Adrenal gland (tissue), 12 donors: ENCODE data around the gene GABRQ. TPM values are rescaled to one million over a fixed set of nuclear protein-coding genes. Genes with fewer than 3 reads are reported as not detected.

Experiments used
- DNase-seq, 7 donors: peaks; one replicate each; pipeline ENCODE4 v3.0.0-alpha.2; 2019 to 2020
- H3K27ac ChIP-seq, 5 donors: fragments of 200-600 bp; sonication (generic) in 4 of 5; 1 replicate in 3 of 5; 2 replicates in 2 of 5; pipeline versions ENCODE4 v1.5.1 to v1.8.0; 2016 to 2020; ENCODE audit warnings: mild to moderate bottlenecking in 1 of 5
- H3K27me3 ChIP-seq: fragments of 200-600 bp; 2 replicates; pipeline ENCODE4 v1.8.0; 2021
- H3K36me3 ChIP-seq, 2 donors: fragments of 200-600 bp; replicated peaks in 1 of 2; 1 replicate in 1 of 2; 2 replicates in 1 of 2; pipeline versions ENCODE4 v1.5.1 to v1.8.0; 2018 to 2022
- H3K4me1 ChIP-seq, 2 donors: fragments of 200-600 bp; replicated peaks in 1 of 2; 1 replicate in 1 of 2; 2 replicates in 1 of 2; pipeline versions ENCODE4 v1.5.1 to v1.8.0; 2018 to 2021
- H3K4me3 ChIP-seq, 4 donors: fragments of 200-600 bp; sonication (generic) in 3 of 4; one replicate each; pipeline ENCODE4 v1.5.1; 2016 to 2018
- H3K9me3 ChIP-seq, 3 donors: fragments of 200-600 bp; sonication (generic) in 1 of 3; replicated peaks in 1 of 3; 1 replicate in 2 of 3; 2 replicates in 1 of 3; pipeline versions ENCODE4 v1.5.1 to v1.8.0; 2016 to 2021
- CTCF ChIP-seq, 6 experiments: fragments of 450-650 bp in 4 of 6; fragments of 200-600 bp in 2 of 6; sonication (generic) in 1 of 6; IDR thresholded peaks; 1 replicate in 5 of 6; 2 replicates in 1 of 6; pipeline versions ENCODE4 v1.5.1 to v1.8.0; 2016 to 2021; ENCODE audit warnings: antibody characterized with exemption in 6 of 6, mild to moderate bottlenecking in 2 of 6, moderate library complexity in 1 of 6
- POLR2A ChIP-seq, 2 donors: fragments of 450-650 bp; IDR thresholded peaks; one replicate each; pipeline ENCODE4 v1.6.1; 2017; ENCODE audit warnings: antibody characterized with exemption in 2 of 2, mild to moderate bottlenecking in 2 of 2, moderate library complexity in 1 of 2
- WGBS, 4 donors: extraction: QIAGEN DNeasy Blood & Tissue Kit in 2 of 4; methylation state at CpG; one replicate each; pipeline versions ENCODE4 v1.1.5 to v1.1.7; 2013 to 2017; 5-methylcytosine and 5-hydroxymethylcytosine counted together
- intact Hi-C, 2 donors: fragments of 100-400 bp; cut with DNase I; formaldehyde crosslinking; loops; one replicate each; pipeline versions ENCODE4 v1.14.1 to v1.15.0; 2022 to 2023
- polyA plus RNA-seq, 3 donors: library from polyadenylated mRNA; stranded (reverse); fragments of 200-250 nt in 2 of 3; fragments of 350-450 nt in 1 of 3; fragmentation: Illumina TruSeq in 1 of 3; extraction: RNeasy Lipid Tissue Mini Kit (QIAGEN cat#74804) in 1 of 3; gene quantifications; one replicate each; pipeline ENCODE4 v1.2.3, GENCODE V29; 2013 to 2014
- total RNA-seq, 9 donors: library from RNA; depleted of rRNA in 4 of 9; stranded (reverse); fragments of >200 nt in 4 of 9; fragments of 120-200 nt in 1 of 9; fragmentation: NEBNext Ultra II Directional in 1 of 9; extraction: Animal tissue kit (Norgen Biotek cat#: 25700) in 1 of 9; gene quantifications; one replicate each; pipeline versions ENCODE4 v1.1.0 to v1.2.4, GENCODE V29; 2013 to 2023
- donor health status: healthy with polysubstance abuse.
- donor health status: Bipolar disorder and iron deficiency.
- donor health status: DM: yes; HTN: yes; CAD: no.
- donor health status: DM: no; HTN: no; CAD: no.
- donor health status: DM: no; HTN: no; CAD: no.
- donor health status: DM: yes; HTN: yes; CAD: no.

Gene GABRQ
- total and polyA plus RNA-seq, 12 donors, result 0.11 to 4.1 (median 0.70) TPM; not detected in 4

GRCh38 chrX:152635941-152636340 lies 1.8 kb upstream of the GABRQ start:
- H3K36me3 ChIP-seq, result no peaks in the 10 kb centered on the region
- DNase-seq, result peak; percentile 26 to 65 (median 44)
- no peaks in the 10 kb centered on the region for H3K4me1 ChIP-seq
- H3K27ac ChIP-seq, result no peak overlapping the region
- WGBS, 4 donors, result 0 to 14% (median 8%) methylated on average over 5 to 7 of the region's 7 CpGs
- peaks cover 29% of the 10 kb centered on the region for H3K27me3 ChIP-seq
- H3K4me3 ChIP-seq, result no peak overlapping the region
- H3K9me3 ChIP-seq, result no peaks in the 10 kb centered on the region
- intact Hi-C loops, result loop anchor here (5.0 to 10.0 kb wide), 2 partner anchors 881 to 884 kb away; no protein-coding TSS in a partner anchor
- TF ChIP-seq POLR2A (IDR thresholded peaks at IDR 0.05) (no peak), CTCF (IDR thresholded peaks at IDR 0.05) (peak; percentile 34 to 61 (median 49))

GRCh38 chrX:152638443-152638904 lies 779 bp downstream of the GABRQ start:
- no peak for DNase-seq
- intact Hi-C loops, result loop anchor here (5.0 to 10.0 kb wide), 2 partner anchors 884 to 886 kb away; no protein-coding TSS in a partner anchor
- no peaks in the 10 kb centered on the region for H3K36me3 ChIP-seq
- no peak overlapping the region for H3K27ac ChIP-seq
- H3K4me3 ChIP-seq, result no peak overlapping the region
- H3K9me3 ChIP-seq, result no peaks in the 10 kb centered on the region
- H3K4me1 ChIP-seq, result no peaks in the 10 kb centered on the region
- WGBS, 4 donors, result 0 to 44% (median 21%) methylated on average over 2 to 23 of the region's 23 CpGs
- TF ChIP-seq POLR2A (IDR thresholded peaks at IDR 0.05), result no peak
- TF ChIP-seq CTCF (IDR thresholded peaks at IDR 0.05), result no peak
- H3K27me3 ChIP-seq, result peaks cover 34% of the 10 kb centered on the region

GRCh38 chrX:152639426-152639825 lies 1.7 kb downstream of the GABRQ start:
- WGBS, 4 donors, result 47 to 81% (median 76%) methylated on average over 4 to 7 of the region's 7 CpGs
- Histone ChIP-seq H3K36me3 (no peaks in the 10 kb centered on the region), H3K9me3 (no peaks in the 10 kb centered on the region), H3K4me1 (no peaks in the 10 kb centered on the region), H3K4me3 (no peak overlapping the region), H3K27me3 (peaks cover 34% of the 10 kb centered on the region), H3K27ac (no peak overlapping the region)
- no peak for TF ChIP-seq POLR2A (IDR thresholded peaks at IDR 0.05)
- TF ChIP-seq CTCF (IDR thresholded peaks at IDR 0.05), result no peak
- intact Hi-C loops, result loop anchor here (5.0 to 10.0 kb wide), 2 partner anchors 885 to 887 kb away; no protein-coding TSS in a partner anchor
- no peak for DNase-seq

- Histone ChIP-seq H3K36me3 (no peaks in the 10 kb centered on the region), H3K4me3 (no peak overlapping the region), H3K9me3 (no peaks in the 10 kb centered on the region), H3K4me1 (no peaks in the 10 kb centered on the region), H3K27ac (no peak overlapping the region), H3K27me3 (peaks cover 34% of the 10 kb centered on the region)
- DNase-seq, result peak in 1 of 7 donors; percentile 23
- intact Hi-C loops, result no loop called here
- 68 to 79% (median 72%) methylated on average over 18 of the region's 18 CpGs for WGBS, 4 donors
- TF ChIP-seq POLR2A (IDR thresholded peaks at IDR 0.05) (no peak), CTCF (IDR thresholded peaks at IDR 0.05) (no peak)
Measured at GRCh38 chrX:152640034-152640818, 2.5 kb downstream of the GABRQ start.
